ENCODE data around the gene GLIS1. TPM values are rescaled to one million over a fixed set of nuclear protein-coding genes. Genes with fewer than 3 reads are reported as not detected.

Gene GLIS1
- polyA plus RNA-seq, 1 experiment: 1.9 TPM

- POLR2A ChIA-PET: no interaction called here
- no peak overlapping the region for H3K4me3 ChIP-seq (ENCODE audit: low read depth, low read length)
- DNase-seq (ENCODE audit: low read depth): no peak
- no peaks in the 10 kb centered on the region for H3K27me3 ChIP-seq (ENCODE audit: control insufficient read depth, insufficient read depth, low read length)
- no peak for TF ChIP-seq CTCF (IDR thresholded peaks at IDR 0.05; ENCODE audit: insufficient read depth, low read depth, low read length)
- H3K36me3 ChIP-seq (ENCODE audit: control insufficient read depth, insufficient read depth, low read length): no peaks in the 10 kb centered on the region; the same call in 1 of the 2 replicates
- CTCF ChIA-PET: no interaction called here
These were observed 209.4 kb downstream of the GLIS1 start for GRCh38 chr1:53529555-53529954.

GRCh38 chr1:53527368-53527767 lies 211.6 kb downstream of the GLIS1 start:
- H3K36me3 ChIP-seq (ENCODE audit: control insufficient read depth, insufficient read depth, low read length): peaks cover 2% of the 10 kb centered on the region
- DNase-seq (ENCODE audit: low read depth): no peak
- TF ChIP-seq CTCF (IDR thresholded peaks at IDR 0.05; ENCODE audit: insufficient read depth, low read depth, low read length): no peak
- POLR2A ChIA-PET: interaction anchor here (1.0 kb wide), 1 partner anchor 14 kb away, joined by 3 read pairs; no protein-coding TSS in a partner anchor
- no peak overlapping the region for H3K4me3 ChIP-seq (ENCODE audit: low read depth, low read length)
- H3K27me3 ChIP-seq (ENCODE audit: control insufficient read depth, insufficient read depth, low read length): no peaks in the 10 kb centered on the region
- CTCF ChIA-PET: no interaction called here

GRCh38 chr1:53526451-53527101 lies 212.4 kb downstream of the GLIS1 start:
- Histone ChIP-seq H3K27me3 (ENCODE audit: control insufficient read depth, insufficient read depth, low read length) (no peaks in the 10 kb centered on the region), H3K4me3 (ENCODE audit: low read depth, low read length) (no peak overlapping the region), H3K36me3 (ENCODE audit: control insufficient read depth, insufficient read depth, low read length) (peaks cover 2% of the 10 kb centered on the region)
- no peak for TF ChIP-seq CTCF (IDR thresholded peaks at IDR 0.05; ENCODE audit: insufficient read depth, low read depth, low read length)
- CTCF ChIA-PET: interaction anchor here (1.0 kb wide), 1 partner anchor 8 kb away, joined by 3 read pairs; no protein-coding TSS in a partner anchor
- POLR2A ChIA-PET: interaction anchor here (1.0 kb wide), 1 partner anchor 15 kb away, joined by 3 read pairs; no protein-coding TSS in a partner anchor
- no peak for DNase-seq (ENCODE audit: low read depth)

- H3K4me3 ChIP-seq (ENCODE audit: low read depth, low read length): no peak overlapping the region
- ChIA-PET POLR2A (no interaction called here), CTCF (no interaction called here)
- no peak for DNase-seq (ENCODE audit: low read depth)
- peaks cover 4% of the 10 kb centered on the region for H3K36me3 ChIP-seq (ENCODE audit: control insufficient read depth, insufficient read depth, low read length)
- peak; percentile 27 for TF ChIP-seq CTCF (IDR thresholded peaks at IDR 0.05; ENCODE audit: insufficient read depth, low read depth, low read length)
- no peaks in the 10 kb centered on the region for H3K27me3 ChIP-seq (ENCODE audit: control insufficient read depth, insufficient read depth, low read length)
These were observed 213.4 kb downstream of the GLIS1 start for GRCh38 chr1:53525595-53525994.

- POLR2A ChIA-PET: no interaction called here
- TF ChIP-seq CTCF (IDR thresholded peaks at IDR 0.05; ENCODE audit: insufficient read depth, low read depth, low read length): no peak
- CTCF ChIA-PET: no interaction called here
- no peak for DNase-seq (ENCODE audit: low read depth)
- no peaks in the 10 kb centered on the region for H3K27me3 ChIP-seq (ENCODE audit: control insufficient read depth, insufficient read depth, low read length)
- peaks cover 6% of the 10 kb centered on the region for H3K36me3 ChIP-seq (ENCODE audit: control insufficient read depth, insufficient read depth, low read length)
- no peak overlapping the region for H3K4me3 ChIP-seq (ENCODE audit: low read depth, low read length)
These were observed 214.3 kb downstream of the GLIS1 start for GRCh38 chr1:53524428-53525375.

Data from BJ (cell line).